T-helper 2 cell treated with Interferon-gamma antibody and Interleukin-4, amounts not matched to agents 5 μg/mL and 100 μg/mL, for 36 hours (primary cell): ENCODE results near the gene STAG3.

Experiments used
- DNase-seq: peaks from one replicate; pipeline ENCODE4 v3.0.0; 2021; ENCODE audit warnings: low spot score
- H3K27ac Mint-ChIP-seq: one replicate; pipeline ENCODE4 v1.8.0; 2021; ENCODE audit warnings: mild to moderate bottlenecking, mixed read lengths
- H3K27me3 Mint-ChIP-seq: one replicate; pipeline ENCODE4 v1.8.0; 2021; ENCODE audit warnings: low read depth, mixed read lengths
- H3K36me3 Mint-ChIP-seq: one replicate; pipeline ENCODE4 v1.8.0; 2021; ENCODE audit warnings: low read depth, mixed read lengths
- H3K4me1 Mint-ChIP-seq: one replicate; pipeline ENCODE4 v1.8.0; 2021; ENCODE audit warnings: low read depth, mixed read lengths
- H3K4me3 Mint-ChIP-seq: one replicate; pipeline ENCODE4 v1.8.0; 2022; ENCODE audit warnings: mild to moderate bottlenecking, moderate library complexity, mixed read lengths
- H3K9me3 Mint-ChIP-seq: one replicate; pipeline ENCODE4 v1.8.0; 2021; ENCODE audit warnings: mixed read lengths

The STAG3 gene

DNA sequence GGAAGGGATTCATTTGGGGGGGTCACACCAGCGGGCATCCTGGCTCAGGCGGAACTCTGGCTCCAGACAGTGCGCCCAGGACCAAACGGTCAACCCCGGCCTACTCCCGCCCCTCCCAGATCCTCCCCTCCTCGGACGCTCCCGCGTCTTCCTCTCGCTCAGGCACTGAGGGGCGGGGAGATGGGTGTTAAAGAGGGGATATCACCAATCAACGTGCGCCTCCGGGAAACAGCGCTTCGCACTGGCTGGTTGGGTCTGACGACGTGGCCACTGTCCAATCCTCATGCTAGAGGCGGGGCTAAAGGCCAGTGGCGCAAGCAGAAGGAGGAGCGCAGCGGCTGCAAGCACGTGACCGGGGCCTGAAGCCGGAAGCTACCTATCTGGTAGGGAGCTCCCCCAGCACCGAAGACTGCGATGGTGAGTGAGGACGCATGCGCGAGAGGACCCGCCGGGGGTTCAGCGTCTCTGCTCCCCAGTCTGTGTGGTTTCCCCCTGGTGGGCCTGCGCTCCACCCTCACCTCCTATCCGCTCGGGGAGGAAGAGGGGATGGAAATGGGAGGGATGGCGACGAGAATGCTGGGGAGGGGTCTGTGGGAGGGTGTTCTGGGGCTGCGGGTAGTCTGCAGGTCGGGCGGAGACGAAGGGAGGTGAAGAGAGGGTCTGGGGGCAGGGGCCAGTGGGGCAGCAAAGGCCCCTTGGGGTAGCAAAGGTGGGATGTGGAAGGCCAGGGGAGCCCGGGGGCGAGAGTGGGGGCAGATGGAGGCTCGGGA is 29.0 kb upstream of the STAG3 start, which contains the start of gene LAMTOR4:
LAMTOR4 (plus strand) TSS at position 360 of the 770 bp plus-strand sequence; CDS start at position 415, 55 bp downstream.
- Mint-ChIP-seq H3K27ac (peak within 1 kb of the TSS; percentile 98), H3K27me3 (no peaks in the 10 kb centered on the region), H3K36me3 (peaks cover 27% of the 10 kb centered on the region), H3K4me3 (peak within 1 kb of the TSS; percentile 99), H3K4me1 (peaks cover 30% of the 10 kb centered on the region), H3K9me3 (no peaks in the 10 kb centered on the region)
- peak; percentile 99 for DNase-seq

DNA sequence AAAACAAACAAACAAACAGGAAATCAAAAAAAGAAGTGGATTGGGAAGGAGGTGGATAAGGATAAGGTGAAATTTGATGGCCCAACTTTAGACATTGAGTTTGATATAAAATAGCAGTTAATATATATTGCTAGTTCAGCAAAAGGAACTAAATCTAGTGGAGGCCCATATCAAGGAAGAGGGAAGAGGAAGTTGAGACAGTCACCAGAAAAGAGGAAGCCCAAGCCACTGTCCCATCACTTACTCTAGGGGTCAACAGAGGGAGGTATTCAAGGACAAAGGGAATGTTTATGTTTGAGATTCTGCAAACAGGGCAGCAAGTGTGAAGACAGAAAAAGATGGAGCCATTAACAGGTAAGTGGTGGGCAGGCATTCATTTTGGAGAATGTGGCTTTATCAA is 25.3 kb upstream of the STAG3 start:
- H3K9me3 Mint-ChIP-seq: no peaks in the 10 kb centered on the region
- H3K27me3 Mint-ChIP-seq: no peaks in the 10 kb centered on the region
- peaks cover 32% of the 10 kb centered on the region for H3K4me1 Mint-ChIP-seq
- no peak for DNase-seq
- H3K27ac Mint-ChIP-seq: peak overlapping the region; percentile 37
- H3K36me3 Mint-ChIP-seq: peaks cover 49% of the 10 kb centered on the region
- no peak overlapping the region for H3K4me3 Mint-ChIP-seq

DNA sequence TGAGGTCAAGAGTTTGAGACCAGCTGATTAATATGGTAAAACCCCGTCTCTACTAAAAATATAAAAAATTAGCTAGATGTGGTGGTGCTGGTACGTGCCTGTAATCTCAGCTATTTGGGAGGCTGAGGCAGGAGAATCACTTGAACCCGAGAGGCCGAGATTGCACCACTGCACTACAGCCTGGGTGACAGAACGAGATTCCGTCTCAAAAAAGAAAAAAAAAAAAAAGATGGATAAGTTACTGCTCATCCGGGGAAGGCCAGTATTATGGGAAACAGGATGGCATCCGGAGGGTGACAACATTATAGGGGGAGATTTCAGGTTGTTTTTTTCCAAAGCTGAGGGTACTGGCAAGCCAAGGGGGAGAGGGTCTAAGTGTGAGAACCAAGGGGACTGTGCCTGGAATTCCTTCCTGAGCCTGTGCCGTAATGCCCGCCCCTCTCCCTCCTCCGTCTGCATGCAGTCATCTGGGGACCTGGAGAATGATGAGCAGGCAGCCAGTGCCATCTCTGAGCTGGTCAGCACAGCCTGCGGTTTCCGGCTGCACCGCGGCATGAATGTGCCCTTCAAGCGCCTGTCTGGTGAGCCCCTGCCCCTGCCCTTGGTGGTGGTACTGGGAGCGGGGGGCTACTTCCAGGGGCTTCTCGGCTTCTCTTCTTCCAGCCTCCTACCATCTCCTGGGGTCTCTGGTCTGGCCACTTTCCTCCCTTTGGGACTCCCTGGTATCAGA is 24.6 kb upstream of the STAG3 start:
- Mint-ChIP-seq H3K9me3 (no peaks in the 10 kb centered on the region), H3K4me3 (no peak overlapping the region), H3K27me3 (no peaks in the 10 kb centered on the region), H3K4me1 (peaks cover 35% of the 10 kb centered on the region), H3K27ac (no peak overlapping the region), H3K36me3 (peaks cover 53% of the 10 kb centered on the region)
- DNase-seq: no peak

DNA sequence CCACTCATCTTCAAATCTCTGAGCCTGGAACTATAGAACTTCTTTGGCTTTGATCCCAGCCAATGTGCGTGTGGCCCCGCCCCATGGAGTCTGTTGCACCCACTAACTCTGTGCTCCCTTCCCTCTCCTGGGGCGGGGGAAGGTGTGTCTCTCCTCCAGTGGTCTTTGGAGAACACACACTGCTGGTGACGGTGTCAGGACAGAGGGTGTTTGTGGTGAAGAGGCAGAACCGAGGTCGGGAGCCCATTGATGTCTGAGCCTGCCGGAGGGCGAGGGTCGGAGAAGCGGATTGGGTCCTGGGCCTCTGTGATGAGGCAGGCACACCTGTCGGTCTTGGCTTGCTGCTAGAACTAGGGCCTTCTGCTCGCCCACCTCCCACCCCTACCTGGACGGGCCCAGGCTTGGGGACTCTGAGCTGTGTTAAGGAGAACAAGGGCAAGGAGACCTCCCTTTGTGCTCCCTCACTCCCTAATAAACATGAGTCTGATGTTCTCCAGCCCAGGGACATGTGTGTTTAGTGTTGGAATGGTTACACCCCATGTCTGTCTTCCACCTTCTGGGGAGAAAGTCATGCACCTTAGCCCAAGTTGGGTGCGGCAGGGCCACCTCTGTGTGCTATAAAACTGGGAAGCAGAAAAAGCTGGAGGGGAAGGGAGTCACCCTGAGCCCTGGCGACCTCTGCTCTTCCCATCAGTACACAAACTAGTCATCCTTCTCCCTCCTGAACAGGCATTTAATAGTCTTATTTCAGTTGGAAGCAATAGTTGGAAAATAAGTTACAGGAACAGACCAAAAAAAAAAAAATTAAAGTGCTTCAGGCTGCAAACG is 23.8 kb upstream of the STAG3 start:
- no peaks in the 10 kb centered on the region for H3K27me3 Mint-ChIP-seq
- no peak for DNase-seq
- H3K36me3 Mint-ChIP-seq: peaks cover 49% of the 10 kb centered on the region
- peaks cover 29% of the 10 kb centered on the region for H3K4me1 Mint-ChIP-seq
- H3K4me3 Mint-ChIP-seq: no peak overlapping the region
- no peak overlapping the region for H3K27ac Mint-ChIP-seq
- no peaks in the 10 kb centered on the region for H3K9me3 Mint-ChIP-seq

DNA sequence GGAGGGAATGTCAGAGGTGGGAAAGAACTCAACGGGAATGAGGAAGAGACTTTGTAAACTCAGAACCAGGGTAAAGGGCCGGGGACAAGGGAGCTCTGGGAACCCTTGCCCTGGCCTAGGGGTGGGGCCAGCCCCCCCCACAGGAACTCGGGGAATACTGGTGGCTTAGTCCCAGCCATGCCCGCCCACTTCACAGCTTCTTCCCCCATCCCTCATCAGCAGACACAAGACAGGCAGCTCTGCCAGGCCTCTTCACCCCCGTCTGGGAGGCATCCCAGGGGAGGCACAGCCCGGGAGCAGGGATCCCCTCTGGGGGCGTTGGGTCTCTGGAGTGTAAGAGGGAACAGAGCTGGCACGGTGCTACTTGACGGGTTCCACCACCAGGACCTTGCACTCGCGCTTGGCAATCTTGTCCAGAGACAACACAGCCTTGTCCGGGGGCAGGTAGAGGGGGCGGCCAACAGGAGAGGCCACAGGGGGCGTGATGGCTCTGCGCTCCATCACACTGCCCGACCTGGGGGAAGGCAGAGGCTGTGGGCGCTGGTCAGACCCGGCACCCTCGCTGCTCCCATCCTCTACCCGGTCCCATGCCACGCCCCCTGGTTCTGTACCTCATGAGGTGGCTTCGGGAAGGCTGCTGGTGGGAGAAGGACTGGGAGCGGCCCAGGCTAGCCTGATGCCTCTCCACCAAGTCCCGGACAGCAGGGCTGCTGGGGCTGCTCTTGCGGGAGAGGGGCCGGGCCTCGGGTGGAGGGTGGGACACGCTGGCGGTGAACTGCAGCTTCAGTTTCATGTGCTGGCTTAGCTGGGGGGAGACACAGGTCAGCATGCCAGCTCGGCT is 22.8 kb upstream of the STAG3 start:
- Mint-ChIP-seq H3K27me3 (no peaks in the 10 kb centered on the region), H3K9me3 (no peaks in the 10 kb centered on the region), H3K36me3 (peaks cover 49% of the 10 kb centered on the region), H3K4me3 (no peak overlapping the region), H3K27ac (no peak overlapping the region), H3K4me1 (peaks cover 32% of the 10 kb centered on the region)
- DNase-seq: no peak

DNA sequence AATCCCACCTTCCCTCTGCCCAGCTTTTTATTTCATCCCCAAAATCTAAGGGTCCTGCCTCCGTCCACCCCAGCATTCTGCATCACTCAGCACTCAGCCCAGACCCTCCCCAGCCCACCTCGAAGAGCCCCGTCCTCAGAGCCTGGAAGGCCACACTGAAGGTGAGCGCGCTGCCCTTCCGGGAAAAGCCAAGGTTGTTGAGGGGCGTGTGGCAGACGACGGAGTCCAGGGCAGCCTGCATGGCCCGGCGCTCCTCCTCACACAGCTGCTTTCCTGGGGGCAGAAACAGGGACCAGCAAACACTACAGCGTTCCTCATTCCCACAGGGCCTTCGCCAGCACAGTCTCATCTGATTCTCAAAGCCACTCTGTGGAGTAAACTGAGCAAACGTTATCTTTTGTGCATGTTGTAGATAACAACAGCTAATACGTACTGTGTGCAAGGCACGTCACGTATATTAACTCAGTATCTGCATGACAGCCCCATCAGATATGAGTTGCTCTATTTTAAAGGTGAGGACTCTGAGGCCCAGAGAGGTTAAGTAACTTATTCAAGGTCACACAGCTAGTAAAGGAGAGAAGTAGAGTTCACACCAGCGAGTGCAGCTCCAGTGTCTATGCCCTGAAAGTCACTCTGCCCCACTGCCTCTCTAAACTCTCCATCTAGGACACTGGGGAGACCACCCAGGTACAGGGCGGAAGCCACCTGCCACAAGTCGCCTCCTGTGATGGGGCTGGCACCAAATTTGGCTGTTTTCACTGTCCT is 22.0 kb upstream of the STAG3 start:
- Mint-ChIP-seq H3K4me3 (no peak overlapping the region), H3K27ac (peak overlapping the region; percentile 26), H3K36me3 (peaks cover 42% of the 10 kb centered on the region), H3K9me3 (no peaks in the 10 kb centered on the region), H3K4me1 (peaks cover 25% of the 10 kb centered on the region), H3K27me3 (no peaks in the 10 kb centered on the region)
- DNase-seq: no peak

DNA sequence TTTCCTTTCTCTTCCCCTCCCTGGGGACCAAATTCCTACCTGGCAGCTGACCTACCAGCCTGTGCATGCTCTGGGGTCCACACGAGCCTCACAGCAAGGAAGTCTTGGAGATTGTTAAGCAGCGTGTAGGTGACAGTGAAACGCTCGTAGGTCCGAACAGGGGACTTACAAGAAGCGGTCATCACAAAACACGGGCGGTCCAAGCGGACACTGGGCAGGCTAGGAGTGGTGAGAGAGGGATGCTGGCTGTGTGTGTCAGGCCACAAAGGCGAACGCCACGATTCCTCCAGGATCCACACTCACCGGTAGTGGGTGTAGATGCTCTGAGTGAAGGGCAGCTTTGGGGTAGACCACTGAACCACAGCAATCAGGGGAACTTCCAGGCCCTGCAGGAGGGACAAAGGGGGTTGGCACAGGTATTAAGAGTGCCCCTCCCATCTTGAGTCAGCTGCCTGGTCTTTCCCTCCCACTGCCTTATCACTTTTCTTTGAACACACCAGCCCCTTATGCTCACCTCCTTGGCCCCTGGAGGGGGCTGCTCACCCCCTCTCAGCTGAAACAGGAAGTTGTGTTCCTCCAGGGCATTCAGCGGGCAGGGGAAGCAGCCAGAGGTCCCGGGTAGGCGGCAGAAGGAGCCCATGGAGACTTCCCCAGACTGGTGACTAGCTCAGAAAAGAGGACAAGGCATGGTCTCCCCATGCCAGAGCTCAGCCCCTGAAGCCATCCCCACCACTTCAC is 21.2 kb upstream of the STAG3 start:
- Mint-ChIP-seq H3K27me3 (no peaks in the 10 kb centered on the region), H3K36me3 (peaks cover 41% of the 10 kb centered on the region), H3K27ac (peak overlapping the region; percentile 8), H3K4me1 (peaks cover 24% of the 10 kb centered on the region), H3K9me3 (no peaks in the 10 kb centered on the region), H3K4me3 (peak overlapping the region; percentile 89)
- DNase-seq: no peak

DNA sequence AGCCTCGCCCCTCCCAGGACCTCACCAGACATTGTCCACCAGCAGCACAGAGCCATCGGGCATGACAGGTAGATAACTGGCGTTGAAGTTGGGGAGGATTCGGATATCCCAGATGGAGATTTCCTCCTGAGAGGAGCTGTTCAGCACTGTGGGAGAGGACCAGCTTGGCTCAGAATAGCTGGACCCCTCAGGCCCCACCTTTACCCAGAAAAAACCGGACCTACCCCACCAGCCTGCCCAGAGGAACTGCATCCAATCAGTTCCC is 20.7 kb upstream of the STAG3 start:
- Mint-ChIP-seq H3K36me3 (peaks cover 36% of the 10 kb centered on the region), H3K27ac (peak overlapping the region; percentile 8), H3K9me3 (no peaks in the 10 kb centered on the region), H3K4me1 (peaks cover 22% of the 10 kb centered on the region), H3K27me3 (no peaks in the 10 kb centered on the region), H3K4me3 (peak overlapping the region; percentile 89)
- no peak for DNase-seq

DNA sequence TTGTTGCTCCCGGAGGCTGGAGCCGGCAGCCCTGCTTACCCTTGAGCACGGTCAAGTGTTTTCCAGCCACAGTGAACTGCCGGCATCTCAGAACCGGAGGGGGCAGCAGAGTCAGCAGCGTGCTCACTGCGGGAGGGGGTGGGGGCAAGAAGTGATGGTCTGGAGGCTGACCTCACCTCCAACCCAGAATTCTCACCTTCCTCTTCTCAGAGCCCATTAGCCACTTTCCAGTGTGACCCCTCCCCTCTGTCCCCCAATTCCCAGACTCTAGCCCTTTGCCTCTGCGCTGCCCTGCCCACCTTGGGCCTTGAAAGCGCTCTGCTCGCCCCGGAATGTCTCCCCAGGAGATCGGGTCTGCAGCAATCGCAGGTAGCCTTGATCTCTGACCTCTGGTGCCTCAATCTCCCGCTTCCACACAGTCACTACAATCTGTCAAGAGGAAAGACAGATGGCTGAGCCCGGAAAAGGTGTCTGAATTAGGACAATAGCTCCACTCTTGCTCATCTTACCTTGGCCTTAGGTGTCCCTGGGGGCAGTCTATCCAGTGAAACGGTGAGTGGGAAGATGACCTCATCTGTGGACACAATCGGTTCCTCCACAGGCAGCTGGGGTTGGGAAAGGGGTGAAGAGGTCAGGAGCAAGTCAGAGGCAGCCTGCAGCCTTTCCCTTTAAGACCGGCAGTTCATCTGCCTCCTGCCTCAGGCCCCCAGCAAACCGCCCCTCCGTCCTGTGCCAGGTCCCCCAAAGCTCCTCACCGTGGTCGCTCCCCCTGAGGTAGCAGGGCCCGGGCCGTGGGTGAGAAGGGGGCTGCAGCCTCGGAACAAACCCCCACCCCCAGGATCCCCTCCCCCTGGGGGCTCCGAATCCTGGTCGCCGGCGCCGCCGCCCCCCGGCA is 20.1 kb upstream of the STAG3 start:
- Mint-ChIP-seq H3K36me3 (peaks cover 32% of the 10 kb centered on the region), H3K9me3 (no peaks in the 10 kb centered on the region), H3K27ac (peak overlapping the region; percentile 75), H3K4me1 (peaks cover 17% of the 10 kb centered on the region), H3K27me3 (no peaks in the 10 kb centered on the region), H3K4me3 (peak overlapping the region; percentile 89)
- no peak for DNase-seq

DNA sequence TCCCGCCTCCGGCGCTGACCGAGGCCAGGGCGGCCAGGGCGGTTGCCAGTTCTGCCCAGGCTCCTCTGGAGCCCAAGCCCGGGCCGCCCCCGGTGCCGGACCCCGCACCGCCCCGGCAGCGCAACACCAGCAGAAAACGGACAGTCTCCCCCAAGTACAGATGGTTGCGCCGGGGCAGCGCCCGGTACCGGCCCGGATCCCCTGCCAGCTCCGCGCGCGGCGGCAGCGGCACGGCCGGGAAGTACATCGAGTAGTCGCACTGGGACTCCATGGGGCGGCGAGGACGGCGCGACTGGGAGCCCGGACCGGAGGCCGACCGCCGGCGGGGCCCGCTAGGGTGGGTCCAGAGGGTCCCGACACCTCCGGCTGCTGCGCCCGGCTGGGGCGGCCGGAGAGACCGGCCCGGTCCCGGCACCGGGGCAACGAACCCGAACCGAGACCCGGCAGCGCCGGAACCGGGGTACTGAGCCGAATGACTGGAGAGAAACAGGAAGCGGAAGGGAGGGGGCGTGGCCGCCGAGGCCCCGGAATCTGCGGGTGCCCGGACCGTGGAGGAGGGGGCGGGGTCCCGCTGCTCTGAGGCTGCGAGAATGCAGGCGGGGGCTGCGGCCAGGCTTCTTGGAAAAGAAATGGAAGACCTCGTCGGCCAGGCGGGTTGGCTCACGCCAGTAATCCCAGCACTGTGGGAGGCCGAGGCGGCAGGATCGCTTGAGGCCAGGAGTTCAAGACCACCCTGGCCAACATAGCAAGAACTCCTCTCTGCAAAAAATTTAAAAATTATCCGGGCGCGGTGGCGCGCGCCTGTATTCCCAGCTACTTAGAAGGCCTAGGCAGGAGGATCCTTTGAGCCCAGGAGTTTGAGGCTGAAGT is 19.3 kb upstream of the STAG3 start, which contains the start of gene TRAPPC14:
TRAPPC14 (minus strand) TSS at position 495 of the 870 bp plus-strand sequence; CDS start at position 271, 224 bp downstream.
- peak; percentile 91 for DNase-seq
- Mint-ChIP-seq H3K36me3 (peaks cover 29% of the 10 kb centered on the region), H3K4me3 (peak within 1 kb of the TSS; percentile 89), H3K27ac (peak within 1 kb of the TSS; percentile 75), H3K27me3 (no peaks in the 10 kb centered on the region), H3K9me3 (no peaks in the 10 kb centered on the region), H3K4me1 (peaks cover 22% of the 10 kb centered on the region)

DNA sequence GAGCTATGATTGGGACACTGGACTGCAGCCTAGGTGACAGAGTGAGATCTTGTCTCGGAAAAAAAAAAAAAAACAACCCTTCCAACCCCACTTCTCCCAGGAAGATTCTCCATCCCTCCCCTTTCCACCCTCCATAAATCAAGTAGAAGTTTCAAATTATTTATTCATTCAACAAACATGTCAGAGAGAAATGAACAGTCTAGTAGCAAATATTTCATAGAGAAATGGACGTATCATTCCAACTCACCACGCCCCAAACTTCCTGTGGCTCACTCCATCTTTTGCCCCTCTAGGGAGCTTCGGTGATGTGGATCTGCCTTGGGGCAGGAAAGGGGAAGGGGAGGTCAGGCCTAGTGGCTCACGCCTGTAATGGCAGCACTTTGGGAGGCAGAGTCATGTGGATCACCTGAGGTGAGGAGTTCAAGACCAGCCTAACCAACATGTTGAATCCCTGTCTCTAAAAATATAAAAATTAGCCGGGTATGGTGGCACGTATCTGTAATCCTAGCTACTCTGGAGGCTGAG is 18.6 kb upstream of the STAG3 start:
- DNase-seq: no peak
- Mint-ChIP-seq H3K27me3 (no peaks in the 10 kb centered on the region), H3K36me3 (peaks cover 22% of the 10 kb centered on the region), H3K9me3 (no peaks in the 10 kb centered on the region), H3K4me3 (peak overlapping the region; percentile 80), H3K27ac (peak overlapping the region; percentile 75), H3K4me1 (peaks cover 29% of the 10 kb centered on the region)
